ENCODE data around the gene ATP11A. TPM values are rescaled to one million over a fixed set of nuclear protein-coding genes. Genes with fewer than 3 reads are reported as not detected.

The ATP11A gene
- total and polyA plus RNA-seq, 7 donors: 0.69 to 22.9 (median 9.6) TPM

- Histone ChIP-seq H3K4me3 (no peak overlapping the region), H3K9me3 (no peaks in the 10 kb centered on the region), H3K36me3 (peaks cover 0 to 56% (median 14%) of the 10 kb centered on the region in 4 donors), H3K27ac (no peak overlapping the region), H3K27me3 (no peaks in the 10 kb centered on the region), H3K4me1 (peaks cover 0 to 6% (median 6%) of the 10 kb centered on the region in 4 donors)
- DNase-seq: peak; percentile 40
- WGBS, 2 donors: 90 to 93% methylated on average over 12 of the region's 12 CpGs
- intact Hi-C loops (cut with DNase I): no loop called here
- no peak for TF ChIP-seq EP300 (IDR thresholded peaks at IDR 0.05)
- TF ChIP-seq POLR2A (IDR thresholded peaks at IDR 0.05): no peak
- TF ChIP-seq POLR2AphosphoS5 (IDR thresholded peaks at IDR 0.05): no peak
- TF ChIP-seq, protein P1, sequence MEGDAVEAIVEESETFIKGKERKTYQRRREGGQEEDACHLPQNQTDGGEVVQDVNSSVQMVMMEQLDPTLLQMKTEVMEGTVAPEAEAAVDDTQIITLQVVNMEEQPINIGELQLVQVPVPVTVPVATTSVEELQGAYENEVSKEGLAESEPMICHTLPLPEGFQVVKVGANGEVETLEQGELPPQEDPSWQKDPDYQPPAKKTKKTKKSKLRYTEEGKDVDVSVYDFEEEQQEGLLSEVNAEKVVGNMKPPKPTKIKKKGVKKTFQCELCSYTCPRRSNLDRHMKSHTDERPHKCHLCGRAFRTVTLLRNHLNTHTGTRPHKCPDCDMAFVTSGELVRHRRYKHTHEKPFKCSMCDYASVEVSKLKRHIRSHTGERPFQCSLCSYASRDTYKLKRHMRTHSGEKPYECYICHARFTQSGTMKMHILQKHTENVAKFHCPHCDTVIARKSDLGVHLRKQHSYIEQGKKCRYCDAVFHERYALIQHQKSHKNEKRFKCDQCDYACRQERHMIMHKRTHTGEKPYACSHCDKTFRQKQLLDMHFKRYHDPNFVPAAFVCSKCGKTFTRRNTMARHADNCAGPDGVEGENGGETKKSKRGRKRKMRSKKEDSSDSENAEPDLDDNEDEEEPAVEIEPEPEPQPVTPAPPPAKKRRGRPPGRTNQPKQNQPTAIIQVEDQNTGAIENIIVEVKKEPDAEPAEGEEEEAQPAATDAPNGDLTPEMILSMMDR (IDR thresholded peaks at IDR 0.05): no peak
Measured at GRCh38 chr13:112877066-112877465, 187.2 kb downstream of the ATP11A start.

- DNase-seq: peak; percentile 52
- peaks cover 0 to 6% (median 6%) of the 10 kb centered on the region in 4 donors for H3K4me1 ChIP-seq
- 83 to 92% methylated on average over 11 of the region's 11 CpGs for WGBS, 2 donors
- intact Hi-C loops (cut with DNase I): no loop called here
- H3K4me3 ChIP-seq: no peak overlapping the region
- no peaks in the 10 kb centered on the region for H3K27me3 ChIP-seq
- H3K27ac ChIP-seq: no peak overlapping the region
- TF ChIP-seq POLR2A (IDR thresholded peaks at IDR 0.05) (no peak), EP300 (IDR thresholded peaks at IDR 0.05) (no peak), POLR2AphosphoS5 (IDR thresholded peaks at IDR 0.05) (no peak)
- TF ChIP-seq, protein P1 (IDR thresholded peaks at IDR 0.05): no peak
- no peaks in the 10 kb centered on the region for H3K9me3 ChIP-seq
- peaks cover 0 to 60% (median 14%) of the 10 kb centered on the region in 4 donors for H3K36me3 ChIP-seq
Measured at GRCh38 chr13:112877539-112877938, 187.7 kb downstream of the ATP11A start.

DNA sequence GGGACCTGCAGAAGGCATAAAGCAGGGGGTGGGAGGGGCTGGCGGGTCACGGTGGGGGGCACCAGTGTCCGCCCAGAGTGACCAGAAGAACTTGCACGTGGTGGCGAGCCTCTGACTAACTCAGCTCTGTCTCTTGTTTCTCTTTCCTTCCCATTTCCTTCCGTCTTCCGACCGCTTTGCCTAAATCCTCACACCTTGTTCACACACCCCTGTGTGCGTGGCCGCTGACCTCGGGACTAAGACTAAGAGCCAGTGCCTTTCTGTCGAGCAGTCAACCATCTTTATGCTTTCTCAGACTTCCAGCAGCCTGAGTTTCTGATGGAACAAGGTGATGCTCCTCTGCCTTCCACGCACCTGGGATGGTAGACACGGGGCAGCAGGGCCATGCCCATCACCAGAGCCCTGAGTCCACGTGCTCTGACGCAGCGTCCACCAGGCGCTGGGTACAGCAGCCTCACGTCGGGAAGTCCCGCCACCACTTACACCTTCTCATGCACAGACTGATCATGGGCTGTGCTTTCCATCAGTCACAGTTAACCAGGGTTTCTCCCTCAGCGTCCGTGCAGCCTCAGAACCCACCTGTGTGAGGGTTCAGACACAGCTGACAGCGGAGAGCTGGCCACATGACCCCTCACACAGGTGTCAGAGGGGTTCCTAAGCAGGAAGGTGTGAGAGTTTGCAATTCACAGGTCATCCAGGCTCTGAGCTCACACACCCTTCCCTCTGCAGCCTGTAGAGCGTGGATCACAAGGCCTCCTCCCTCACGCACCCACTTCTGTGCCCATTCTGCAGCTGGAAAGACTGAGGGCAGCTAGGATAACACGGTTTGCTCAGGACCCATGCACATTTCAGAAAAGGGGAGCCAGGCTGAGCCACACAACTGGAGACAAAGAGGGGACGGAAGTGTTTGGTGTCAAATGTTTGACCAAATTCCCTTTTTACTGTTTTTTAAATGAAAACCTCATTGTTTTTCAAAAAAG, 188.4 kb downstream of the ATP11A start:
- peak; percentile 41 for DNase-seq
- H3K4me3 ChIP-seq: no peak overlapping the region
- intact Hi-C loops (cut with DNase I): no loop called here
- H3K4me1 ChIP-seq: peaks cover 0 to 6% (median 6%) of the 10 kb centered on the region in 4 donors
- H3K27ac ChIP-seq: no peak overlapping the region
- no peaks in the 10 kb centered on the region for H3K27me3 ChIP-seq
- peaks cover 0 to 66% (median 14%) of the 10 kb centered on the region in 4 donors for H3K36me3 ChIP-seq
- no peaks in the 10 kb centered on the region for H3K9me3 ChIP-seq
- TF ChIP-seq EP300 (IDR thresholded peaks at IDR 0.05): no peak
- TF ChIP-seq, protein P1 (IDR thresholded peaks at IDR 0.05): no peak
- WGBS, 2 donors: 94 to 96% methylated on average over 28 of the region's 28 CpGs

GRCh38 chr13:112879283-112879833, 189.5 kb downstream of the ATP11A start:
- H3K9me3 ChIP-seq: no peaks in the 10 kb centered on the region
- WGBS, 2 donors: 83 to 88% methylated on average over 20 of the region's 20 CpGs
- peaks cover 0 to 69% (median 14%) of the 10 kb centered on the region in 4 donors for H3K36me3 ChIP-seq
- no peak overlapping the region for H3K4me3 ChIP-seq
- peaks cover 0 to 4% (median 1%) of the 10 kb centered on the region in 4 donors for H3K4me1 ChIP-seq
- TF ChIP-seq EP300 (IDR thresholded peaks at IDR 0.05) (no peak), POLR2A (IDR thresholded peaks at IDR 0.05) (no peak), POLR2AphosphoS5 (IDR thresholded peaks at IDR 0.05) (no peak)
- TF ChIP-seq, protein P1 (IDR thresholded peaks at IDR 0.05): no peak
- no peak overlapping the region for H3K27ac ChIP-seq
- peak; percentile 33 for DNase-seq
- no peaks in the 10 kb centered on the region for H3K27me3 ChIP-seq
- intact Hi-C loops (cut with DNase I): no loop called here

Measured in sigmoid colon (tissue), 7 donors.